Caco-2 (cell line): ENCODE results near the gene FAM120AOS. TPM values are rescaled to one million over a fixed set of nuclear protein-coding genes. Genes with fewer than 3 reads are reported as not detected.

Source experiments
- BruUV-seq: library from RNA; stranded (reverse); fragments of 400-500 nt; replicated peaks from 2 replicates; lab custom pipeline; 2021; lab: Mats Ljungman, UMichigan
- CTCF ChIA-PET: fragments of 300-600 bp; sonication (Branson Sonifier 250); formaldehyde crosslinking; loops from one replicate; lab custom pipeline; 2022; ENCODE audit warnings: antibody characterized with exemption; lab: Charles Lee
- POLR2A ChIA-PET: fragments of 300-600 bp; sonication (Branson Sonifier 250); formaldehyde crosslinking; loops from one replicate; lab custom pipeline; 2022; ENCODE audit warnings: antibody characterized with exemption; lab: Charles Lee
- DNase-seq, 2 experiments: peaks; one replicate each; pipeline versions ENCODE4 v3.0.0 to v3.0.0-alpha.2; 2020 to 2022
- H3K27me3 ChIP-seq: replicated peaks from 2 replicates; pipeline ENCODE4 v1.6.0; 2011; ENCODE audit warnings: low read length; ENCODE audit not compliant: control insufficient read depth, insufficient read depth
- H3K36me3 ChIP-seq: 2 replicates; pipeline ENCODE4 v1.5.1; 2011; ENCODE audit warnings: low read length; ENCODE audit not compliant: control insufficient read depth, insufficient read depth
- H3K4me1 ChIP-seq: fragments of 250-450 bp; sonication (Bioruptor Pico); 2 replicates; pipeline ENCODE4 v1.5.1; 2020; ENCODE audit warnings: mild to moderate bottlenecking
- H3K4me3 ChIP-seq: 2 replicates; pipeline ENCODE4 v1.5.1; 2011; ENCODE audit warnings: low read depth, mild to moderate bottlenecking, control low read depth, low read length
- H3K9me3 ChIP-seq: fragments of 250-450 bp; sonication (Bioruptor Pico); 2 replicates; pipeline ENCODE4 v1.5.1; 2020; ENCODE audit warnings: mild to moderate bottlenecking, moderate library complexity
- H3K27ac Mint-ChIP-seq: one replicate; pipeline ENCODE4 v1.8.0; 2022; ENCODE audit warnings: mixed read lengths; ENCODE audit not compliant: unreplicated experiment
- H3K27me3 Mint-ChIP-seq: one replicate; pipeline ENCODE4 v1.8.0; 2022; ENCODE audit warnings: mixed read lengths; ENCODE audit not compliant: insufficient read depth, unreplicated experiment
- H3K36me3 Mint-ChIP-seq: one replicate; pipeline ENCODE4 v1.8.0; 2022; ENCODE audit warnings: mild to moderate bottlenecking, mixed read lengths; ENCODE audit not compliant: insufficient read depth, unreplicated experiment
- H3K4me1 Mint-ChIP-seq: one replicate; pipeline ENCODE4 v1.8.0; 2022; ENCODE audit warnings: low read depth, mixed read lengths; ENCODE audit not compliant: unreplicated experiment
- H3K4me3 Mint-ChIP-seq: one replicate; pipeline ENCODE4 v1.8.0; 2022; ENCODE audit warnings: mild to moderate bottlenecking, moderate library complexity, mixed read lengths; ENCODE audit not compliant: unreplicated experiment
- H3K9me3 Mint-ChIP-seq: one replicate; pipeline ENCODE4 v1.8.0; 2022; ENCODE audit warnings: mixed read lengths; ENCODE audit not compliant: unreplicated experiment
- CTCF ChIP-seq, 2 experiments: fragments of 200-600 bp in 1 of 2; IDR thresholded peaks; 1 replicate in 1 of 2; 2 replicates in 1 of 2; pipeline versions ENCODE4 v1.5.1 to v1.8.0; 2011 to 2022; ENCODE audit warnings: antibody characterized with exemption in 1 of 2, control low read depth in 1 of 2, inconsistent platforms in 1 of 2, low read depth in 1 of 2, low read length in 1 of 2, mild to moderate bottlenecking in 1 of 2, moderate library complexity in 1 of 2; ENCODE audit not compliant: insufficient read depth in 1 of 2, severe bottlenecking in 1 of 2, unreplicated experiment in 1 of 2
- intact Hi-C: fragments of 100-400 bp; cut with micrococcal nuclease; formaldehyde crosslinking; loops from one replicate; pipeline ENCODE4 v1.10.0; 2022; ENCODE audit not compliant: unreplicated experiment
- total RNA-seq: library from RNA; stranded (reverse); gene quantifications from 2 replicates; pipeline ENCODE4 v1.2.3, GENCODE V29; 2022

Gene FAM120AOS
- total RNA-seq, 1 experiment from 2014 or later, result 36.0 TPM

DNA sequence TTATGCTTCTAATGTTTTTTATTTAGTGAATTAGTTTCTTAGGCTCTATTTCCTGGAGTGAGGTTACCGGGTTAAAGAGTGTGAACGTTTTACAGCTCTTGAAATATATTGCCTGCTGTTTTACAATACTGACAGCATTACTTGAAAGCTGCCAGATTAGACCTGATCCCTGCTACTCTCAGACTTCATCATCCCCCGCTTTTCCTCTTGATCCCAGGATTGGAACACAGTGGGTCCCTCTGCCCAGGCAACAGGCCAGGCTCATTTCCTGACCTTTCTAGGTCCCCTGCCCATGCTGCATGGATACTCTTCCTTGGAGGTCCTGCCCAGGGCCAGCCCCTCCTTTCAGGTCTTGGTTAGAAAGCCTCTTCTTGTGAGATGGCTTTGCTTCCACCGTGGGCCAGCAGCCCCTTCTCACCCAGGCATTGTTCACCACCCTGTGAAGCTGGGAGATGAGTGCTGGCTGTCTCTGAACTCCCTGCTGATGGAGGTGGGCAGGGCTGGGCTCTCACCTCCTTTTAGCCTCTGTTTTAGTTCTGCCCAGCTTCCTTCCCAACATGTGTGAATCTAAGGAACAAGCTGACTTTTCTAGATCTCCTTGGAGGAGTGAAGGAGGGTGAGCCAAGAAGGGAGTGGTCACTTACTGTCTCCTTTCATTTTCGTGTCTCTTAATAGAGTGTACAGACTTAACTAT is 15.5 kb upstream of the FAM120AOS start:
- Mint-ChIP-seq H3K36me3 (no peaks in the 10 kb centered on the region), H3K4me1 (peaks cover 13% of the 10 kb centered on the region)
- no peak for DNase-seq

GRCh38 chr9:93467462-93467861 is 14.1 kb upstream of the FAM120AOS start:
- BruUV-seq, result no TSS peak
- Histone ChIP-seq H3K4me3 (no peak overlapping the region), H3K4me1 (peaks cover 12% of the 10 kb centered on the region), H3K9me3 (no peaks in the 10 kb centered on the region), H3K36me3 (no peaks in the 10 kb centered on the region), H3K27me3 (no peaks in the 10 kb centered on the region)
- no peaks in the 10 kb centered on the region for H3K36me3 Mint-ChIP-seq
- DNase-seq, result no peak
- no peak for TF ChIP-seq CTCF (IDR thresholded peaks at IDR 0.05; ENCODE audit: insufficient read depth in 1 of 2, low read depth in 1 of 2, low read length in 1 of 2, severe bottlenecking in 1 of 2, unreplicated experiment in 1 of 2)
- H3K9me3 Mint-ChIP-seq, result no peaks in the 10 kb centered on the region
- intact Hi-C loops, result no loop called here
- ChIA-PET POLR2A (no interaction called here), CTCF (no interaction called here)
- no peak overlapping the region for H3K4me3 Mint-ChIP-seq
- no peak overlapping the region for H3K27ac Mint-ChIP-seq
- no peaks in the 10 kb centered on the region for H3K27me3 Mint-ChIP-seq
- H3K4me1 Mint-ChIP-seq, result peaks cover 13% of the 10 kb centered on the region

More for the DNA sequence above, 15.5 kb upstream of the FAM120AOS start:
- Mint-ChIP-seq H3K27ac (no peak overlapping the region), H3K4me3 (no peak overlapping the region), H3K9me3 (no peaks in the 10 kb centered on the region), H3K27me3 (no peaks in the 10 kb centered on the region)
- no peak for TF ChIP-seq CTCF (IDR thresholded peaks at IDR 0.05; ENCODE audit: insufficient read depth in 1 of 2, low read depth in 1 of 2, low read length in 1 of 2, severe bottlenecking in 1 of 2, unreplicated experiment in 1 of 2)
- POLR2A ChIA-PET, result no interaction called here
- Histone ChIP-seq H3K9me3 (no peaks in the 10 kb centered on the region), H3K4me3 (no peak overlapping the region), H3K36me3 (no peaks in the 10 kb centered on the region), H3K4me1 (peaks cover 12% of the 10 kb centered on the region), H3K27me3 (no peaks in the 10 kb centered on the region)
- no TSS peak for BruUV-seq
- intact Hi-C loops, result no loop called here
- CTCF ChIA-PET, result no interaction called here

DNA sequence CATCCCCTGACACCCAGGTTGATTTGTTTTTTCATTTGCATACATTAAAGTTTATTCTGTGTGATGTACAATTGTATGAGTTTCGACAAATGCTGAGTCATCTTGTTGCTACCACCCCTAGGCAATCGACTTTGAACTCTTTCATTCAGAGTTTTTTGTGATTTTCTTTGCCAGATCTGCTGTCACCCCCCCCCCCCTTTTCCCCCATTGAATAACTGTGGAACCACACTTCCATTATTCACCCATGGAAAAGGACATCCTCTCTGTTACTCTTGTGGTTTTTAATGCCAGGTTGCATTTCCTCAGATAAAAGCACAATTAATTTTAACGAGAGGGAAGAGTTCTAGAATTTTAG is 13.7 kb upstream of the FAM120AOS start:
- Histone ChIP-seq H3K4me3 (no peak overlapping the region), H3K9me3 (no peaks in the 10 kb centered on the region), H3K4me1 (peaks cover 12% of the 10 kb centered on the region), H3K36me3 (no peaks in the 10 kb centered on the region), H3K27me3 (no peaks in the 10 kb centered on the region)
- ChIA-PET POLR2A (no interaction called here), CTCF (no interaction called here)
- intact Hi-C loops, result no loop called here
- BruUV-seq, result no TSS peak
- Mint-ChIP-seq H3K4me3 (no peak overlapping the region), H3K27ac (no peak overlapping the region), H3K4me1 (peaks cover 13% of the 10 kb centered on the region), H3K27me3 (no peaks in the 10 kb centered on the region), H3K9me3 (no peaks in the 10 kb centered on the region), H3K36me3 (no peaks in the 10 kb centered on the region)
- DNase-seq, result no peak
- TF ChIP-seq CTCF (IDR thresholded peaks at IDR 0.05; ENCODE audit: insufficient read depth in 1 of 2, low read depth in 1 of 2, low read length in 1 of 2, severe bottlenecking in 1 of 2, unreplicated experiment in 1 of 2), result no peak
